Islet of Langerhans (tissue), 1 donor: Measurements from ENCODE around the gene PM20D2.
"Not testable (repeated sequence)": the region's sequence is repeated elsewhere in the genome, so short reads cannot be mapped to it uniquely, and the experiment has no call there.

ENCODE experiments used
- FAIRE-seq: peaks from one replicate; lab custom pipeline; 2011; peaks lifted over from hg19 to GRCh38; lab: Jason Lieb, UNC

PM20D2 gene

GRCh38 chr6:89145956-89146717, at the start of gene PM20D2:
Gene PM20D2 (plus strand): TSS chr6:89146055. CDS start chr6:89146145, 90 bp downstream.
- FAIRE-seq: no peak

DNA sequence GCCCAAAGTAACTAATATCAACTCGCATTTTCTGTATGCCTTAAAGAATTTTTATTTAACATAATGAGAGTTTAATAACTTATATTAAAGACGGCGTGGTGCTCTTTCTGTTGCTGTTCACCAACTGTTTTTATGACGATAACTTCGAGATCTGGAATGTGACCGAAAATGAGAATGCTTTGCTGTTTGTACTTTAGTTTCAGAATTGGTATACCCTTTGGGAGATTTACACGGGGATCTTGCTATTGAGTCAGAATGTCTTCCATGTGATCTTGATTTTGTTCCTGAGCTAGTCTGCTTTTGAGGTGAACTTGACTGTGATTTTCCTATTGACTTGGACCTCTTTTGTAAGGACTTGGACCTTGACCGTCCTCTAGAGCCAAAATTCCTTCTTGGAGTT, 47.4 kb upstream of the PM20D2 start:
- no peak for FAIRE-seq

- no peak for FAIRE-seq
These were observed 45.7 kb upstream of the PM20D2 start for GRCh38 chr6:89100114-89100513.

DNA sequence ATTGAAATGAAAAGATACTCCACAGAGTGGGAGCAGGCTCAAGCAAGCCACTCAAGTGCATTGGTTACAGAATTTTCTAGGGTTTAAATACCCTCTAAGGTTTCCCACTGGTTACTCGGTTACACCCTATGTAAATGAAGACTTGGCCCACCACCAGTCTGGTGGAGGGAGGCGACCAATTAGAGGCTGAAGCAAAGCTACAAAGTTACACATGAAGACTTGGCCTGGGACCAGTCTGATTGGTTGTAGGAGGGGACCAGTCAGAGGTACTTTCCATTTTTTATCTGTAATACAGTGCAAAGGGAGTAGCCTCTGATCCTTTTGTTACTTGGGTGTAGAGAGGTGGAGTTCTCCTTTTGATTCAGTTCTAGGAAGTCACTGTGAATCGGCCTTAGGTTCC, 35.6 kb upstream of the PM20D2 start:
- FAIRE-seq: no peak

DNA sequence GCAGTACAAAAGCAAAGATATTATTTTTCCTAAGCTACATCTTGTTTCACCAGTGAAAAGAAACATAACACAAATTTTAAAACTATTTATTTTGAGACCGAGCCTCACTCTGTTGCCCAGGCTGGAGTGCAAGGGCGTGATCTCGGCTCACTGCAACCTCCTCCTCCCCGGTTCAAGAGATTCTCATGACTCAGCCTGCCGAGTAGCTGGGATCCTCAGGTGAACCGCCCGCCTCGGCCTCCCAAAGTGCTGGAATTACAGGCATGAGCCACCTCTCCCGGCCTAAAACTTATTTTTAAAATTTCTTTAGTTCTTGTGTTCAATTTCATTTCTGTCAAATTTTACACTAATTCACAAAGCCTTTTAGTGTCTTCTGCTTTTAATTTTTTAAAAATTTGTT, 33.9 kb upstream of the PM20D2 start:
- FAIRE-seq: no peak

DNA sequence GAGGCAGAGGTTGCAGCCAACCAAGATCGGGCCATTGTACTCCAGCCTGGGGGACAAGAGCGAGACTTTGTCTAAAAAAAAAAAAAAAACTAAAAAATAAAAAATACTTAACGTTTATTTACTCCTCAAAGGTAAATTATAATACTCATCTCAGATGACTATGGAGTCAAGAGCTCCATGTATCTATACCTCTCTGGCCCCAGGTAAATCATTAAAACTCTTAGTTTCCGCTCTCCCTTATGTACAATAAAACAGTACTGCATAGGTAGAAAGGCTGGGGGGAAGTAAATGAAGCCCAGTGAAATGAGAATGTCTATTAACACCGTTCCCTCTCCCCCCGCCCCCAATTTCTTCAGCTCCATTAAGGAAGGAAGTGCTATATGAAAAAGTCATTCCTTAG, 29.2 kb upstream of the PM20D2 start:
- FAIRE-seq: peak; percentile 27

DNA sequence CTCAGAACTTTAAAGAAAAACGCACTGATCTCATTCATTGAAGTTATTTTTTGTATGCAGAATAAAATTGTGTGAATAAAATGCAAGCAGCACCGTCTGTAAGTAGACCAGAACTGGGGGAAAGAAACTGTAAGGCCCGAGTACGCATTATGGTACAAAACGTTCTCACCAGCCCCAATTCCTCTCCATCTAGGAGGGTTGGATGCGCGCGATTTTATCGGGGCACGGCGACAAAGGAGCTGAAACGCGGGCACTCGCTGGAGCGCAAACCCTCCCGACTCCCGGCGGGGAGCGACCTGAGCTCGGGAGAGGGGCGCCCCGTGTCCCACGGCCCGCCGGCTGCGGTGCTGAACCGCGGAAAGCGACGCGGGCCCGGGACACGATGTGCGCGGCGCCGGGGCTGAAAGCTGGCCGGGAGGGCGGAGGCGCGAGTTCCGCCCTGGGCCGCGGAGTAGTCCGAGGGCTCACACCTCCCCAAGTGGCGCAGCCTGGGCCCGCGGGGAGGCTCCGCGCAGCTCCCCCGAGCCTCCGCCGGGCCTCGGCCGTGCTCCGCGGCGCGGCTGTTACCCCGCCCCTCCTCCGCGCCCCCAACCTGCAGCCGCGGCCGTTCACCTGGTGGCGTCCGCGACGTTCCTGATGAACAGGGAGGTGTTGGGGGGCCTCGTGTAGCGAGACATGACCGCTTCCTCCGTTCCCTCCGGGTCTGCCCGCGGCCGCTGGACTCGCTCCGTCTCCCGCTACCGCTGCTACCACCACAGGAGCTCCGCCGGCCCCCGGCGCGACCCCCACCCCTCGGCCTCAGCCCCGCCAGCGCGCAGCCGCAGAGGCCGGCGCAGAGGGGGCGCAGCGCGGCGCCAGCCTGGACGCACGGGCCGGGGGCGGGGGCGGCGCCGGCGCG, 28.4 kb upstream of the PM20D2 start, which contains the start of gene SRSF12:
Gene SRSF12, minus strand, starts transcription at position 861 of the 898 bp plus-strand sequence. Its CDS starts 184 bp downstream, at position 677.
- no peak for FAIRE-seq

DNA sequence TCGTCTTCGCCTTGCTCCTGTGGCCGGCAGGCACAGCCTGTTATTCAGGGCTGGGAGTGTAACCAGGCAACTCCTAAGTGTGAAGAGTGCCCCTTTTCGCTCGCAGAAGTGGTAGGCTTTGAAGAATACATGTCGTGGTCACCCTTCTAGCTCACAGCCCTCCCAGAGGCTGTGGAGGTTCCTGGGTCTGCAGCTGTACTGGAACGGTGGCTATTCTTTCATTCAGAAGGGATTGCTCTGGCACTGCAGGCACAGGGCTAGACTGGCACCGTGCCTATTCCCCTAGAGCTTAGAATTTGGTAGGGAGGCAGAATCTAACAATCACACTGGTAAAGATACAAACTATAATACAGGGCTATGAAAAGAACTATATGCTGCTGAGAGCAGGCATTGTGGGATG, 26.9 kb upstream of the PM20D2 start:
- no peak for FAIRE-seq

GRCh38 chr6:89120371-89120770, 25.5 kb upstream of the PM20D2 start:
- FAIRE-seq: peak; percentile 78

DNA sequence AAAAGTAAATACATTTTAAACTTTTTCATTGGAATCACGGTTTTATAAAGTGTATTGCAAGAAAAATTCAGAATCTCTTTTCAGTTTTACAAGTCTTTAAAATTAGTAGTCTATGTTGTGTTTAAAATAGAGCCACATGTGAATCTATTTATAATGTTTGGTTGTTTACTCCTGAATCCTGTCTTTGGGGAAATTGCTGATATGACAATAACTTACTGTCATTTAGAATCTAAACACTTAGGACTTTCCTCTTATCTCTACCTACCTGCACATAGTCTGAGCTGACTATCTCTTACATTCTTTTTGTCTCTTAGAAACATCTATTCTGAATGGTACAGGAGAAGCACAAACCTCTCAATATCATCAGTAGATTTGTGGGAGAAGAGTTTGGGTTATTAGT, 23.9 kb upstream of the PM20D2 start:
- no peak for FAIRE-seq

DNA sequence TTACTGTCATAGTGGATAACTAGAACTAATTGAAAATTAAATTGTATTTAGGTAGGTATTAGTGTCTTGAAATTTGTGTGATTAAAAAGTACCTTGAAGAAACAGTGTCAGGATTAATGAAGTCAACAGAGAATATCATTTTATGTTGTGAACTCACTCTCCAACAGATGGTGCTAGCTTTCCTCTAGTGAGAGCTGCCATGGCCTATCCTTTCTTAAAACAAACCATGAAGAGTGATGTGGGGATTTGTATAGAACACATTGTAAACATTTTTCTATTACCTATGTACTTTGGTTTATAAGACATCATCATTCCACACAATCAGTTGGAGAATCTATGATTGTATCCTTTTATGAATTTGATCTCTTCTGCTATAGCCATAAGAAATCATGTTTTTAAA, 23.2 kb upstream of the PM20D2 start:
- FAIRE-seq: peak; percentile 99

- not testable (repeated sequence) for FAIRE-seq
These were observed 17.6 kb upstream of the PM20D2 start for GRCh38 chr6:89128256-89128671.

- FAIRE-seq: no peak
These were observed 14.3 kb upstream of the PM20D2 start for GRCh38 chr6:89131599-89131998.

- FAIRE-seq: no peak
These were observed 13.8 kb upstream of the PM20D2 start for GRCh38 chr6:89132057-89132456.

DNA sequence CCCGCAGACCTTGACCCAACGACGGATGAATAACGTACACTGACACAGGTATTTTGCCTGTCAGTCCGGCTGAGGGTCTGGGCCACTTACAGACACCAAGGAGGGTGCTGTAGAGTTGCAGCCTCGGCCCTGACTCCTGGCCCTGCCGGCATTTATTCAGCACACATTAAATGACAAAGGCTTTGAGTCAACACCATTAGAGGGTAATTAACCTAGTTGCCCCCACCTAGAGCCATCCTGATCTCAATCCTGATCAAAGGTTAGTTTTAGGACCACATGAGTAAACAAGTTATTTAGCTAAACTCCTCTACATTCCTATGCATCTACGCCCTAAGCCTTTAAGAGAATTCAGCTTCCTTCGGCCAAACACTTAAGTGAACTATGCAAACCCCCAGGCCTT, 11.9 kb upstream of the PM20D2 start:
- no peak for FAIRE-seq

- no peak for FAIRE-seq
These were observed 11.1 kb upstream of the PM20D2 start for GRCh38 chr6:89134723-89135122.

DNA sequence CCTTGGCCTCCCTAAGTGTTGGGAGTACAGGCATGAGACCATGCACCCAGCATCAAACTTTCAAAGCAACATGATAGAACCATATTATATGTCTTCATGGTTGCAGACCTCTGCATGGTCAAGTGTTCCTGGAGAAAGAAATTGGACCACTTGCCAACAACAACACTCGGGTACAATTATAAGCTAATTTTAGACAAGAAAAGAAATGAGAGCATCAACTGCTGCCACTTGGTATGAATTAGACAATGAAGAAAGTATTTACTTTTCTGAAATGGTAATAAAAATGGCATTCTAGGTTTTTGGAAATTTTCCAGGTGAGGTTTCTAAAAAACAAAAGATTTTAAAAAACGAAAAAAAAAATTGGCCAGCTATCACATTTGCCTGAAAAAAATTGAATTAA, 7.7 kb upstream of the PM20D2 start:
- FAIRE-seq: peak; percentile 43

DNA sequence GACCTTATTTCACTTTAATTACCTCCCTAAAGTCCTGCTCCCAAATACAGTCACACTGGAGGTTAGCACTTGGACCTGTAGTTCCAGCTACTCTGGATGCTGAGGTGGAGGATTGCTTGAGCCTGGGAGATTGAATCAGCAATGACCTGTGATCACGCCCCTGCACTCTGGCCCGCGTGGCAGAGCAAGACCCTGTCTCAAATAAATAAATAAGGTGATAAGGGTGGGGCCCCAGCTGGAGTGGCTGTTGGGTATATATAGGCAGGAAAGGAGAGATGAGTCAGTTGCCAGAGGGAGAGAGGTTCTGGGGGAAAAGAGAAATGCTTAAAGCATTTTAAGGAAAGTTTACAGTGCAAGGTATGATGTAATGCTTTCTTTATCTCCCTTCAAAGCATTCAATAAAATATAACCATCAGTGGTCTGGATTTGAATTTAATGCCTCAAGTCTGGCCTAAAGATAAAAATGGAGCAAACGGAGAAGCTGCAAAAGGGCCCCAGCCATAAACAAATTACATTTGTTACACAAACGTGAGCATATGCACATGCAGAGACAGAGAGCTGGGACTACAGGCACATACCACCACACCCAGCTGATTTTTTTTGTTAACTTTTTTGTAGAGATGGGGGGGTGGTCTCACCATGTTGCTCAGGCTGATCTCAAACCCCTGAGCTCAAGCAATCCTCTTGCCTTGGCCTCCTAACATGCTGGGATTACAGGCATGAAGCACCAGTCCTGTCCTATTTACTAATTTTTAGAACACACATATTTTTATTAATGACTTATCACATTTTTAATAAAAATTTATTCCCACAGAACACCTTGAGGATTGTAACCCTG, 6.1 kb upstream of the PM20D2 start:
- FAIRE-seq: no peak

GRCh38 chr6:89140347-89141156, 5.3 kb upstream of the PM20D2 start:
- FAIRE-seq: peak; percentile 94

DNA sequence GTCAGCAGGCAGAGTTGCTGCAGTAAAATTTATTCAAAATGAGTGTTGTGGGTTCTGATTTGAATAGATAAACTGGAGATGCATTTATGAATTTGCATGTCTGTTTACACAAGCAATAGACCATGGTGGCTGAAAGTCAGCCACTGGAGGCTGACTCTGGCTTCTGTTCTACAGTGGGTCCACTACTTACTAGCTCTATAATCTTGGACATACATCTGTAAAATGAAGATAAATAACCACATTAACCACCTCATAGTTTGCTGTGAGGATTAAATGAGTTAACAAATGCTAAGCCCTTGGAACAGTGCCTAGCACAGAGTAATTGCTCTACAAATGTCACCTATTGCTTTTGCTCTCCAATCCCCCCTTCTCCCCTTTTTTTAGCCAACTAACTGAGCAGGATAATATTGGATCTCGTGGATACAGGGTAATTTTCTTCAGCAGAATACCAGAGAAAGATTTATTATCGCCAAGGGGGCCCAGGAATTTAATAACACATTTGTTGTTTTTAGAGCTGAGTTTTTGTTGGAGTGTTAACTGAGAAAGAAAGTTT, 1.4 kb upstream of the PM20D2 start:
- FAIRE-seq: no peak
